Hindlimb muscle (tissue), 1 donor: ENCODE results near the gene TRPM6. TPM values are rescaled to one million over a fixed set of nuclear protein-coding genes. Genes with fewer than 3 reads are reported as not detected.

Source experiments
- DNase-seq: peaks from one replicate; pipeline ENCODE4 v3.0.0-alpha.2; 2013
- polyA plus RNA-seq: library from polyadenylated mRNA; unstranded; fragments of 120-200 nt; gene quantifications from one replicate; pipeline ENCODE4 v1.2.1, GENCODE V29; 2013; ENCODE audit not compliant: insufficient read length

TRPM6 gene
- polyA plus RNA-seq, 1 donor: 0.32 TPM

- DNase-seq: peak; percentile 75
Measured at GRCh38 chr9:74773886-74774479, 113.7 kb downstream of the TRPM6 start.

GRCh38 chr9:74772121-74772520 is 115.6 kb downstream of the TRPM6 start:
- DNase-seq: no peak

- no peak for DNase-seq
Measured at GRCh38 chr9:74771672-74772071, 116.0 kb downstream of the TRPM6 start.

- DNase-seq: no peak
Measured at GRCh38 chr9:74771262-74771585, 116.5 kb downstream of the TRPM6 start.

- DNase-seq: no peak
Measured at GRCh38 chr9:74770508-74771261, 117.0 kb downstream of the TRPM6 start.

GRCh38 chr9:74765481-74765971 is 122.2 kb downstream of the TRPM6 start:
- no peak for DNase-seq

GRCh38 chr9:74762950-74763349 is 124.8 kb downstream of the TRPM6 start:
- no peak for DNase-seq

GRCh38 chr9:74760031-74760700 is 127.6 kb downstream of the TRPM6 start:
- DNase-seq: no peak

GRCh38 chr9:74755999-74756398 is 131.7 kb downstream of the TRPM6 start:
- DNase-seq: no peak

GRCh38 chr9:74755355-74755754 is 132.4 kb downstream of the TRPM6 start:
- no peak for DNase-seq

- no peak for DNase-seq
Measured at GRCh38 chr9:74753650-74754049, 134.1 kb downstream of the TRPM6 start.

GRCh38 chr9:74748966-74749365 is 138.8 kb downstream of the TRPM6 start:
- no peak for DNase-seq

- DNase-seq: peak; percentile 13
Measured at GRCh38 chr9:74742792-74743730, 144.7 kb downstream of the TRPM6 start.

GRCh38 chr9:74742191-74742790 is 145.4 kb downstream of the TRPM6 start:
- DNase-seq: no peak

- no peak for DNase-seq
Measured at GRCh38 chr9:74736646-74737045, 151.1 kb downstream of the TRPM6 start.

- DNase-seq: no peak
Measured at GRCh38 chr9:74735761-74736160, 152.0 kb downstream of the TRPM6 start.

GRCh38 chr9:74729136-74729695 is 158.5 kb downstream of the TRPM6 start:
- DNase-seq: no peak

GRCh38 chr9:74728176-74728575 is 159.5 kb downstream of the TRPM6 start:
- no peak for DNase-seq

GRCh38 chr9:74726581-74726980 is 161.1 kb downstream of the TRPM6 start:
- DNase-seq: no peak

GRCh38 chr9:74724317-74724716 is 163.4 kb downstream of the TRPM6 start:
- no peak for DNase-seq

GRCh38 chr9:74721696-74722660 is 165.7 kb downstream of the TRPM6 start:
- no peak for DNase-seq
